ENCODE results near the gene MS4A18. TPM values are rescaled to one million over a fixed set of nuclear protein-coding genes. Genes with fewer than 3 reads are reported as not detected.

The MS4A18 gene
- total RNA-seq, 1 experiment from 2014 or later, result not detected

- no TSS peak for BruUV-seq (replicated peaks)
- Histone ChIP-seq H3K27ac (ENCODE audit: low read depth, low read length) (no peak overlapping the region), H3K79me2 (ENCODE audit: insufficient read depth, low read length) (no peaks in the 10 kb centered on the region), H3K27me3 (ENCODE audit: insufficient read depth, low read length) (no peaks in the 10 kb centered on the region), H2AFZ (ENCODE audit: low read depth, low read length, poor library complexity, severe bottlenecking) (no peak overlapping the region), H3K4me2 (ENCODE audit: low read length) (no peak overlapping the region), H4K20me1 (ENCODE audit: insufficient read depth) (no peaks in the 10 kb centered on the region), H3K9ac (ENCODE audit: low read length) (no peak overlapping the region), H3K4me1 (ENCODE audit: control insufficient read depth in 1 of 2, insufficient read depth in 2 of 2, low read length in 2 of 2) (peaks cover 0 to 9% of the 10 kb centered on the region in 2 experiments; a peak in 1 of 4 replicates), H3K9me2 (ENCODE audit: insufficient read depth) (no peaks in the 10 kb centered on the region), H3K36me3 (ENCODE audit: control insufficient read depth in 1 of 2, insufficient read depth in 2 of 2, low read length in 2 of 2) (no peaks in the 10 kb centered on the region), H3K4me3 (replicated peaks in 1 of 2; ENCODE audit: low read depth in 1 of 2, low read length in 2 of 2) (no peak overlapping the region), H3K9me3 (ENCODE audit: control insufficient read depth in 1 of 2, insufficient read depth in 1 of 2, low read depth in 1 of 2, low read length in 2 of 2) (no peaks in the 10 kb centered on the region)
- intact Hi-C loops (cut with micrococcal nuclease), result no loop called here
- ChIA-PET CTCF (no interaction called here), RAD21 (ENCODE audit: low non-redundant PET in 1 of 2, low total read pairs in 2 of 2, uncharacterized antibody in 2 of 2, unreplicated experiment in 2 of 2) (no interaction called here), POLR2A (no interaction called here)
- TF ChIP-seq JUND (IDR thresholded peaks at IDR 0.05), result no peak
- TF ChIP-seq POLR2A (IDR thresholded peaks at IDR 0.05; ENCODE audit: borderline replicate concordance, extremely low read depth, insufficient read depth, insufficient read length), result no peak
- TF ChIP-seq FOSL1 (IDR thresholded peaks at IDR 0.05; ENCODE audit: low read depth), result no peak
- TF ChIP-seq TCF7L2 (IDR thresholded peaks at IDR 0.05; ENCODE audit: borderline replicate concordance, extremely low read depth, insufficient read depth, insufficient read length), result no peak
- TF ChIP-seq CTCF (IDR thresholded peaks at IDR 0.05 in 2 of 3, conservative IDR thresholded peaks at IDR 0.05 in 1 of 3; ENCODE audit: borderline replicate concordance in 1 of 3, insufficient read depth in 1 of 3, low read depth in 2 of 3, low read length in 2 of 3), result no peak
- no peak for TF ChIP-seq SP1 (IDR thresholded peaks at IDR 0.05; ENCODE audit: low read depth)
- no peak for TF ChIP-seq ATF3 (IDR thresholded peaks at IDR 0.05)
- no peak for TF ChIP-seq YY1 (IDR thresholded peaks at IDR 0.05; ENCODE audit: extremely low read depth, insufficient replicate concordance, low read depth, low read length)
- TF ChIP-seq EZH2 (IDR thresholded peaks at IDR 0.05), result no peak
- no peak for TF ChIP-seq EGR1 (IDR thresholded peaks at IDR 0.05; ENCODE audit: low read depth)
- no peak for TF ChIP-seq RAD21 (IDR thresholded peaks at IDR 0.05; ENCODE audit: low read depth)
- no peak for TF ChIP-seq MAX (IDR thresholded peaks at IDR 0.05)
- TF ChIP-seq CBX3 (IDR thresholded peaks at IDR 0.05; ENCODE audit: low read depth), result no peak
- TF ChIP-seq CEBPB (IDR thresholded peaks at IDR 0.05; ENCODE audit: low read depth), result no peak
- TF ChIP-seq ELF1 (IDR thresholded peaks at IDR 0.05; ENCODE audit: borderline replicate concordance, low read depth), result no peak
- no peak for TF ChIP-seq ZBTB33 (IDR thresholded peaks at IDR 0.05; ENCODE audit: extremely low read depth, insufficient replicate concordance, low read length)
- TF ChIP-seq POLR2AphosphoS5 (IDR thresholded peaks at IDR 0.05; ENCODE audit: low read depth, low read length), result no peak
- TF ChIP-seq SIN3A (IDR thresholded peaks at IDR 0.05; ENCODE audit: low read depth), result no peak
- TF ChIP-seq REST (IDR thresholded peaks at IDR 0.05; ENCODE audit: low read depth), result no peak
- no peak for TF ChIP-seq ZNF274 (IDR thresholded peaks at IDR 0.05; ENCODE audit: low read depth, low read length)
- ATAC-seq (no peak), DNase-seq (ENCODE audit: low read depth, low spot score) (no peak)
Measured at GRCh38 chr11:60781286-60781980, 56.9 kb downstream of the MS4A18 start.

Measured in HCT116 (cell line).